Vagina (tissue), 2 donors: ENCODE results near the gene VPS36. TPM values are rescaled to one million over a fixed set of nuclear protein-coding genes. Genes with fewer than 3 reads are reported as not detected.
"Not testable (repeated sequence)": the region's sequence is repeated elsewhere in the genome, so short reads cannot be mapped to it uniquely, and the experiment has no call there.

ENCODE experiments used
- DNase-seq, 2 donors: peaks; one replicate each; pipeline ENCODE4 v3.0.0-alpha.2; 2017; ENCODE audit errors: extremely low spot score in 2 of 2
- H3K27ac ChIP-seq: fragments of 200-600 bp; sonication (generic); one replicate; pipeline ENCODE4 v1.5.1; 2019
- H3K27me3 ChIP-seq: fragments of 200-600 bp; sonication (generic); one replicate; pipeline ENCODE4 v1.5.1; 2019
- H3K36me3 ChIP-seq, 2 donors: fragments of 200-600 bp; sonication (generic); one replicate each; pipeline ENCODE4 v1.5.1; 2017 to 2019
- H3K4me1 ChIP-seq: fragments of 200-600 bp; sonication (generic); one replicate; pipeline ENCODE4 v1.5.1; 2019
- H3K4me3 ChIP-seq, 2 donors: fragments of 200-600 bp; sonication (generic); 1 replicate in 1 of 2; 2 replicates in 1 of 2; pipeline ENCODE4 v1.5.1; 2016 to 2019
- H3K9me3 ChIP-seq: fragments of 200-600 bp; sonication (generic); one replicate; pipeline ENCODE4 v1.5.1; 2019
- CTCF ChIP-seq, 3 experiments: fragments of 450-650 bp in 2 of 3; fragments of 200-600 bp in 1 of 3; sonication (generic) in 1 of 3; IDR thresholded peaks; one replicate each; pipeline ENCODE4 v1.5.1; 2017 to 2019; ENCODE audit warnings: antibody characterized with exemption in 3 of 3, mild to moderate bottlenecking in 2 of 3, moderate library complexity in 2 of 3
- POLR2A ChIP-seq, 2 donors: fragments of 450-650 bp; IDR thresholded peaks; one replicate each; pipeline ENCODE4 v1.6.1; 2017; ENCODE audit warnings: antibody characterized with exemption in 2 of 2, mild to moderate bottlenecking in 2 of 2, moderate library complexity in 2 of 2
- POLR2AphosphoS5 ChIP-seq, 2 donors: sonication (generic); formaldehyde crosslinking; IDR thresholded peaks; one replicate each; pipeline ENCODE4 v1.9.0; 2017; ENCODE audit warnings: antibody characterized with exemption in 2 of 2, mild to moderate bottlenecking in 2 of 2, low read depth in 1 of 2; ENCODE audit not compliant: insufficient read depth in 1 of 2
- intact Hi-C: fragments of 100-400 bp; cut with DNase I; formaldehyde crosslinking; loops from one replicate; pipeline ENCODE4 v1.15.1; 2023
- total RNA-seq: library from RNA; depleted of rRNA; stranded (reverse); fragments of >200 nt; gene quantifications from one replicate; pipeline ENCODE4 v1.2.3, GENCODE V29; 2016

Gene VPS36
- total RNA-seq, 1 donor from 2014 or later, result 57.2 TPM

GRCh38 chr13:52411629-52412028 is 38.8 kb downstream of the VPS36 start:
- H3K4me3 ChIP-seq, result no peak overlapping the region
- TF ChIP-seq CTCF (IDR thresholded peaks at IDR 0.05) (no peak), POLR2A (IDR thresholded peaks at IDR 0.05) (no peak), POLR2AphosphoS5 (IDR thresholded peaks at IDR 0.05; ENCODE audit: insufficient read depth in 1 of 2, low read depth in 1 of 2) (no peak)
- intact Hi-C loops, result no loop called here
- no peak for DNase-seq
- H3K36me3 ChIP-seq, result peaks cover 0 to 6% of the 10 kb centered on the region in 2 donors
- no peaks in the 10 kb centered on the region for H3K9me3 ChIP-seq
- no peaks in the 10 kb centered on the region for H3K27me3 ChIP-seq
- no peak overlapping the region for H3K27ac ChIP-seq
- peaks cover 2% of the 10 kb centered on the region for H3K4me1 ChIP-seq

GRCh38 chr13:52408071-52408658 is 42.3 kb downstream of the VPS36 start:
- H3K27ac ChIP-seq, H3K27me3 ChIP-seq, DNase-seq, H3K4me3 ChIP-seq, intact Hi-C loops, H3K36me3 ChIP-seq, H3K9me3 ChIP-seq: not testable (repeated sequence)
- H3K4me1 ChIP-seq, result peaks cover 20% of the 10 kb centered on the region

- H3K36me3 ChIP-seq, intact Hi-C loops, DNase-seq, H3K4me3 ChIP-seq, H3K27me3 ChIP-seq, H3K9me3 ChIP-seq, H3K27ac ChIP-seq: not testable (repeated sequence)
- peaks cover 20% of the 10 kb centered on the region for H3K4me1 ChIP-seq
Observed at GRCh38 chr13:52407436-52407835, 43.0 kb downstream of the VPS36 start.

- H3K36me3 ChIP-seq, result no peaks in the 10 kb centered on the region
- no peaks in the 10 kb centered on the region for H3K27me3 ChIP-seq
Observed at GRCh38 chr13:52406629-52407028, 43.8 kb downstream of the VPS36 start.

GRCh38 chr13:52405767-52406494 is 44.5 kb downstream of the VPS36 start, which contains the start of gene THSD1:
Gene THSD1 (minus strand): TSS chr13:52406172. CDS start chr13:52402600, 3,572 bp downstream.
- Histone ChIP-seq H3K9me3 (no peaks in the 10 kb centered on the region), H3K4me1 (peaks cover 20% of the 10 kb centered on the region), H3K36me3 (no peaks in the 10 kb centered on the region), H3K27me3 (no peaks in the 10 kb centered on the region), H3K27ac (peak within 1 kb of the TSS; percentile 62), H3K4me3 (peak within 1 kb of the TSS; percentile 58 to 61)
- intact Hi-C loops, result no loop called here
- DNase-seq, result no peak
- TF ChIP-seq POLR2A (IDR thresholded peaks at IDR 0.05), result peak in 1 of 2 donors; percentile 16
- no peak for TF ChIP-seq CTCF (IDR thresholded peaks at IDR 0.05)
- peak in 1 of 2 donors; percentile 36 for TF ChIP-seq POLR2AphosphoS5 (IDR thresholded peaks at IDR 0.05; ENCODE audit: insufficient read depth in 1 of 2, low read depth in 1 of 2)

More at GRCh38 chr13:52406629-52407028, 43.8 kb downstream of the VPS36 start:
- H3K27ac ChIP-seq, result no peak overlapping the region
- DNase-seq, result no peak
- H3K9me3 ChIP-seq, result no peaks in the 10 kb centered on the region
- intact Hi-C loops, result no loop called here
- TF ChIP-seq CTCF (IDR thresholded peaks at IDR 0.05) (no peak), POLR2A (IDR thresholded peaks at IDR 0.05) (no peak), POLR2AphosphoS5 (IDR thresholded peaks at IDR 0.05; ENCODE audit: insufficient read depth in 1 of 2, low read depth in 1 of 2) (no peak)
- H3K4me3 ChIP-seq, result peak overlapping the region in 1 of 2 donors; percentile 61
- peaks cover 20% of the 10 kb centered on the region for H3K4me1 ChIP-seq

GRCh38 chr13:52405369-52405766 is 45.1 kb downstream of the VPS36 start:
- H3K36me3 ChIP-seq, result no peaks in the 10 kb centered on the region
- no peaks in the 10 kb centered on the region for H3K9me3 ChIP-seq
- intact Hi-C loops, result no loop called here
- DNase-seq, result no peak
- peak overlapping the region; percentile 62 for H3K27ac ChIP-seq
- TF ChIP-seq POLR2A (IDR thresholded peaks at IDR 0.05), result no peak
- TF ChIP-seq CTCF (IDR thresholded peaks at IDR 0.05), result no peak
- TF ChIP-seq POLR2AphosphoS5 (IDR thresholded peaks at IDR 0.05; ENCODE audit: insufficient read depth in 1 of 2, low read depth in 1 of 2), result no peak
- peak overlapping the region; percentile 58 to 61 for H3K4me3 ChIP-seq
- peaks cover 20% of the 10 kb centered on the region for H3K4me1 ChIP-seq
- H3K27me3 ChIP-seq, result no peaks in the 10 kb centered on the region
